ENCODE measurements around the gene SCN9A.
"Not testable (repeated sequence)": the region's sequence is repeated elsewhere in the genome, so short reads cannot be mapped to it uniquely, and the experiment has no call there.

Gene SCN9A

DNA sequence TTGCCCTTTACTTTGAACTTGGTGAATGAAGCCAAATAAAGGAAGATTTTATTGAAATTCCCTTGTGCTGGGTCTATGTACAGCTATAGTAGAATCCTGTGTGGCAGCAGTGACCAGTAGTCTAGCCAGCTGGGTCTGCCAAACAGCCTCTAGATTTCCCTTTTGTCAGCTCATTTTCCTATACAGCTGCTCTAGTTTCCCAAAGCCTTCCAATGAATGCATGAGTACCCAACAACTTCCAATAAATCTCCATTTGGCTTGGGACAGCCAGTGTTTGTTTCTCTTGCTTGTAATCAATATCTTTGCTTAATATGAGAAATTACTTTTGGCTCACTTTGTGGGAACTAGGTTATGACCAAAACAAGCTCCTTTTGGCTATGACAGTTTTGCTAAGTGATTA, 43.6 kb downstream of the SCN9A start:
- no peak for DNase-seq

DNA sequence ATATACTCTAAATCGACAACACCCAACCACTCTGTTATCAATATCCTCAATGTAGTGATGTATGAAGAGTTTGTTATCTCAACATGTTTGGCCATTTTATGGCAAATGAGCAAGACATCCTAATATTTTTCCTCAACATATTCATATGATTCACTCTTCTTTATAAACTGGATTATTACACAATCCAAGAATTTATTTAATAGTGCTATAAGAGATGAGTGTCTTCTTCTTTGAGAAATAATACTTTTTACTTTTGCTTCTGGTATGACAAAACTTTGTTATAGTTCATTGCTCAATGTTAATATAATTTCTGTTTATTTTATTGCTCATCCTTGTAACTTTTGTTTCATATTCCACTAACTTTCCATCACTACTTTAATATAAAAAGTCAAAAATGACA, 44.3 kb downstream of the SCN9A start:
- DNase-seq = no peak

DNA sequence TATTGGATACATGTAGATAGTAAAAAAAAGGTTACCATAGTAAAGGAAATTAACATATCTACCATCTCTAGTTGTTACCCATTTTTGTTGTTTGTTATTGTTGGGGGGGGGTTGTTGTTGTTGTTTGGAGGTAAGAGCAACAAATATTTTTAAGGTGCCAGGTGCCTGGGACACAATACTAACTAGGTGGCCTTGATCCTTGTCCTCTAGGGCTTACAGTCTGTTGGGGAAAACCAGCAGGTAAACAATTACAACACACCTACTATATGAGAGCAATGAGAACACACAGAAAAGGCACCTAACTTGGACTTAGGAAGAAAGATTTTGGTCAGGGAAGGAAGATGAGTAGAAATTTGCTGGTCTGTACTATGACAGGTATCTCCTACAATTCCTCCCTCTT, 46.3 kb downstream of the SCN9A start:
- no peak for DNase-seq

DNA sequence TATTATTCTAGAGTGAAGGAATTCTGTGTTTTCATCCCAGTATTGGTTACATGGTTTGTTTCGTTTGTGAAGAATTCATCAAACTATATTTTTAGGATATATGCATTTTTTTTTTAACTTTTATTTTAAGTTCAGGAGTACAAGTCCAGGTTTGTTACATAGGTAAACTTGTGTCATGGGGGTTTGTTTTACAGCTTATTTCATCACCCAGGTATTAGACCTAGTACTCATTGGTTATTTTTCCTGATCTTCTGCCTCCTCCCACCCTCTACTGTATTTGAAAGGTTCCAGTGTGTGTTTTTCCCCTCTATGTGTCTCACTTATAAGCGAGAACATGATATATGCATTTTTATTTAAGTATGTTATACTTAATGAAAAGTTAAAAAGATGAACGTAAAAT, 47.6 kb downstream of the SCN9A start:
- DNase-seq = no peak

DNA sequence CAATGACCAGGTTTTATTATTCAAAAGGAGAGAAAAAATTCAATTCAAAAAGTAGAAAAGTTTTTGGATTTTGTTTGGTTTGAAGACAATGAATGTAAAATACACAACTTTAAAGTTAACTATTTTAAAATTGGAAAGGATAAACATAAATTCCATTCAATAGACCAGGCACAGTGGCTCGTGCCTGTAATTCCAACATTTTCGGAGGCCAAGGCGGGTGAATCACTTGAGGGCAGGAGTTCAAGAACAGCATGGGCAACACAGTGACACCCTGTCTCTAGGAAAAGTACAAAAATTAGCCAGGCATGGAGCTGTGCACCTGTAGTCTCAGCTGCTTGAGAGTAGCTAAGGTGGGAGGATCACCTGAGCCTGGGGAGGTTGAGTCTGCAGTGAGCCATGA, 54.7 kb downstream of the SCN9A start:
- no peak for DNase-seq

DNA sequence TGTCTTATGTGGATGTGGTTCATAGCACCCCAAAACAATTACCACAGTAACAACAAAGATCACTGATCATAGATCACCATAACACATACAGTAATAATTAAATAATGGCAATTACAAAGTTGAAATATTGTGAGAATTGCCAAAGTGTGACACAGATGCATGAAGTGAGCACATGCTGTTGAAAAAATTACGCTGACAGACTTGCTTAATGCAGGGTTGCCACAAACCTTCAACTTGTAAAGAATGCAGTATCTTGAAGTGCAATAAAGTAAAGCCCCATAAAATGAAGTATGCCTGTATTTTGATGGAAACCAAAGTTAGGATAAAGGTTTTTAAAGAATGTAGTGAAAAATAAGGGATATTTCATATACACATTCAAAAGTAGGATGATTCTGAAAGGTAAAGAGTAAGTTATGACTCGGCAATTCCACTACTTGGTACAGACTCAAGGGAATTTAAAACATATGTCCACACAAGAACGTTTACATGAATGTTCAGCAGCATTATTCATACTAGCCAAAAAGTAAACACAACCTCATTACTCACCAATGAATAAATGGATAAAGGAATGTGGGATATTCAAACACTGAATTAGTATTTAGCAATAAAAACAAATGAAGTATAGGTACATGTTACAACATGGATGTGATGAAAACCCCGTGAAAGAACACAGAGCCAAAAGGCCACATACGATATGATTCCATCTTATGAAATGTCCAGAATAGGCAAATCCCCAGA, 61.6 kb downstream of the SCN9A start:
- DNase-seq = no peak

DNA sequence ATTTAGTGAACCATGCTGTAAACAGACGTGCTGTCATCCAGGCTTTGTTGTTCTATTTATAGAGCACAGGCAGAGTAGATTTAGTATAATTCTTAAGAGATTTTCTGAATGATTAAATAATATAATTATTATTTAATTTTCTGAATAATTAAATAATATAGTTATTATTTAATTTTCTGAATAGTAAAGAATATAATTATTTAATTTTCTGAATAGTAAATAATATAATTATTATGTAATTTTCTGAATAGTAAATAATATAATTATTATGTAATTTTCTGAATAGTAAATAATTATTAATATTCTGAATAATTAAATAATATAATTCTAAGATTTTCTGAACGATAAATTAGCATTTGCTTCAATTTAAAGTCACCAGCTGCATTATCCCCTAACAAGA, 62.9 kb downstream of the SCN9A start:
- DNase-seq = not testable (repeated sequence)

DNA sequence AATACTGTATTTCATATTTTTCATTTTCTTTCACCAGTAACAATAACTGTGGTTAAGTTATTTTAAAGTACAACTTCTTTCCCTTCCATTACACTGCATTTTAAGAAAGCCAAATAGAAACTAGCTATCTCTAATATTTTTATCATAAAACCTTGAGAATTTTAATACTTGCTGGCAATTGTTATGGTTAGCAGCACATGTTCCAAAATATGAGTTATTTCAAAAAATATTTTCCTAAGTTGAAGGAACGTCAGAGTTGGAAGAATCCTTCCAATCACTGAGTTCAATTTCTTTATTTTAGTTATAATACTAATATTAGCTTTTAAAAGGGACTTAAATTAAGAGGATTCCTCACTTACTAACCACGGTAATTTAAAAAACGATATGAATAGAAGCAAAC, 68.4 kb downstream of the SCN9A start:
- DNase-seq = no peak

DNA sequence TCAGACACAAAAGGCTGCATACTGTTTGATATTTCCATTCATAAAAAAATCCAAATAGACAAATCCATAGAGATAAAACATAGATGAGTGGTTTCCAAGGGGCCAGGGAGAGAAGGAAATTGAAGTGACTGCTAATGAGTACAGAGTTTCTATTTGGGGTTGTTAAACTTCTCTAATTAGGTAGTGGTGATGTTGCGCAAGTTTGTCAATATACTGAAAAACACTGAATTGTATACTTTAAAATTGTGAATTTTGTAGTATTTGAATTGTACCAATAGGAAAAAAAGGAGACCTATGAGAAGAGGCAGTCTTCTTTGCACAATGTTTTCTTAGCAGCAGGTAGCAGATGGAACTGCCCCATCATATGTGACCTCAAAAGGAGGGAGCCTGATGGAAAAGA, 71.1 kb downstream of the SCN9A start:
- DNase-seq = no peak

DNA sequence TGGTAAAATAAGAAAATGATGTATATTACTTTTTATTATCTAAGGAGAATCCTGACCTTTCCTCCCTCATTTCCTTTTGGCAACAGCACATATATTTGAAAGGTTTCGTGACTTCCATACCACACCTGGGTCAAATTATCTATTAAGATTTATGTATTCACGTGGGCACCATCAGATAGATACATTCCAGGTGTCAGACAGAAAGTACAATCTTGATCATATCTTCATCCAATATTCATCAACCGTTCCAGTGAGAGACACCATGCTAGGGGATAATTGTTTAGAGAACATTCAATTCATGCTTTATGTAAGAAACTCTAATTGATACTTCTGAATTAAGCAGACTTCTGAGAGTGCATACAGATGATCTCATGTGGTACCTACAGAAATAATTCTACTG, 73.7 kb downstream of the SCN9A start:
- no peak for DNase-seq

DNA sequence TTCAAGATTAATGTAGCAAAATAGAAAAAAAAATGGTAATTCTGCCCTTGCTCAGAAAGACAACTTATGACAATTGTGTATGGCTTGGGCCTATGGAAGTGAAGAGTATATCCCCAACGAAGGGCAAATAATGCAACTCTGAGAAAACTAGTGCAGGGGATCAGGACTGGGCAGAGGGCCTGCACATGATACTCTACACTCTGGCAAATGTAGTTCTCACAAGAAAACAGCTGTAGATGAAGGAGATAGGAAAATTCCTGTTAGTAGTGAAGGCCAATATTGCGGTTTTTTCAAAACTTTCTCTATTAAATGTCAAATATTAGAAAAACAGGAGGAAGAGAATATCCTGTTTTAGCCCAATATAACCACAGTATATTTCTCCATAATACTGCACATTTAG, 77.8 kb downstream of the SCN9A start:
- no peak for DNase-seq

DNA sequence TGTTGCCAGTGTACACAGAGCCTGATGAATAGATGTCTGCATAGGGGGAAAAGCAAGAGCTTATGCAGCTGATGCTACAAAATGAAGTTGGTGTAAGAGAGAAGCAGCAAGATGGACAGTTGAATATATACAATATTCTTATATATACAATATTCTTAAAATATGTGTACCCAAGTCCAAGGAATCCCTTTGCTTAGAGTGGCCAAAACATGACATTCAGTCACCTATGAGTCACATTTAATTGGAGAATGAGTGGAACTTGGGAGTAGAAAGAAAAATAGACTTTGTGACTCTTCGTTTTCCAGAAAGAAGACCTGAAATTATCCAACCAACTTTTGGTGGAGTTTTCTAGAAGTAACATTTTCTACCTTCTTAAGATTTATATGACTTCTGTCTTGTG, 81.8 kb downstream of the SCN9A start:
- DNase-seq = no peak

DNA sequence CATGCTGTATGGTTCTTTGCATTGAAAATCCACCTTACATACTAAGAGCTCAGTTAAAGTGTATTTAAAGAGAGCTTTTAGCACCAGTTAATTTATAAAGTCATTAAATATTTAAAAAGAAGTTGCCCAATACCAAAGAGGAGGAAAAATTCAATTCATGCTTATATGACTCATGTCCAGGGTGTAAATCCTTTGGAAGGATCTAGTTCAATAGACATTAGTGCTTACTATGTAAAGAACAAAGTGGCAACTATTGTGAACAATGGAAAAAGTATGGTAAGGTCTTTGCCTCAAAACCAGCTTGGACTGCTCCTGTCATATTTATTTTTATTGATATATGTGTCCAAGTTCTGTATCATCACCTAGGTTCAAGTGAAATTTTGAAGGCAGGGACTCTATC, 90.5 kb downstream of the SCN9A start:
- DNase-seq = no peak

DNA sequence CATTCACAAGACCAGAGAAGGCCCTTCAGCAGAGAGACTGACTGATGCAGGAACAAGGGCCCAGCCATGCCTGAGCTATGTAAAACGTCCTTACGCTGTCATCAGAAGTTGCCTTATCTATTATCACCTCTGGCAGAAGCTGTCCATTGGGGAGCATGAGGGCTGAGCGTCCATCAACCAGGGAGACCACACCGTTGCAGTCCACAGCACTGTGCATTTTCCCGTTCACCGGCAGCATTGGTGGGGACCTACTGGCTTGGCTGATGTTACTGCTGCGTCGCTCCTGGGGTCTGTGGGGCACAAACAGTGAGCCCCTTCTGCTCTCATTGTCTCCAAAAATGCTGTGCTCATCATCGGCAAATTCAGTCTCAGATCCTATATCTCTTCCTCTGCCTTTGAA, 91.4 kb downstream of the SCN9A start:
- no peak for DNase-seq

DNA sequence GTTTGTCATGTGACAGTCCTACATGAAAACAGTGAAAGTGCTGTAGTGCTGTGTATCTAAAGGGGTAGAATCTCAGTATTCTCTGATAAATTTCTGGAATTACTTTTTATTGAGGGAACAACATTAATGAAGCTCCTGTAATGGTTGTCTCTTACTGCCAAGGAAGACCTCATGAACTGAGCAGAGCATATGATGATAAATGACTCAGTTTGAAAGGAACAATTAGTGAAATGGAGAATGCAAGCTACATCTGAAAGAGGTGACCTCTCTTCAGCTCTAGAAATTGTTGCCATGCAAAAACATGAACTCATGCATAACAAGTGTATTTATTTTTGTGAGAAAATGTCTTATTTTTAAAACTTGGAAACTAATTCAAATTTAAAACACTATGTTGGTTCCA, 93.6 kb downstream of the SCN9A start:
- DNase-seq = no peak

DNA sequence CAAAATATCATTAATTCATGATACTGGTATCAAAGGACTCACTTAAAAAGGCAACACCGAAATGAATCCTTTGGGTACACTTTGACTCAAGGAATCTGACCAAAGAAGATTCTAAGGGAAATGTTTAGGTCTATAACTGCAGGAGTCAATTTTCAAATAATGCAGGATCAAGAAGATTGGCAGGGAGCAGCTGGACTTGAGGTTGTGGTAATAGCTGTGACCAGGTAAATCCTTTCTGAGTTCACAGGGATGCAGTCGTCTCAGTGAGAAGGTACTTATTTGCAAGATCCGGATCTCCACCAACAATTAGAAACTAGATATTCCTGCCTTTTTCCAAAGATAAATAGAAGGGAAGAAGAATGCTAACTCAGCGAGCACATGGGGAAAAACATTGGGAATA, 96.9 kb downstream of the SCN9A start:
- DNase-seq = no peak

DNA sequence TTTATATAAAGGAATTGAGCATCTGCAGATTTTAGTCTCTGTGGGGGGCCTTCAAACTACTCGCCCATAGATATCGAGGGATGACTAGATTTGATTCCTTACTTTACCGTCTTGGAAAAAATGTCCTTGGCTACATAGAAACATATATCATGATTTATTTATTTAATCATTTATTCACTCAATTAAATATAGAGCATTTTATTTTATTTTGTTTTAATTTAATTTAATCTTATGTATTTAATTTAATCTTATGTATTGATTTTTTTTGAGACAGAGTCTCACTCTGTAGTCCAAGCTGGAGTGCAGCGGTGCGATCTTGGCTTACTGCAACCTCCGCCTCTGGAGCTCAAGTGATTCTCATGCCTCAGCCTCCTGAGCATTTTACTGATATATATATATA, 105.4 kb downstream of the SCN9A start:
- no peak for DNase-seq

DNA sequence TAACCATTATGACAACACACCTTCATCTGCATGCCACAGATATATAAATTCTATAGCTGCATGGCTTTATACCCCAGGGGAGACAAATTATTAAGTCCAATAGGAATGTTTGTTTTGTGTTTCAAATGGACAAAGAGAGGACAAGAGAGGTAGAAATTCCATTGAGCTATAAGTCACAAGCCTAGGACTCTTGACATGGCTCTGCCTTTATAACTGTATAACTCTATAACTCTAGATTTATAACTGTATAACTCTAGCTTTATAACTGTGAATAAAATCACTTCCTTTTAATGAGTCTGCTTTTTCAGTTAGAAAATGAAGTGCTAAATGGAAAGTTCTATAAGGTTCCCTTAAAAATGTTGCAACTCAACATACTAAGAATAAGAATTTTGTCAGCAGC, 106.4 kb downstream of the SCN9A start:
- DNase-seq = no peak

DNA sequence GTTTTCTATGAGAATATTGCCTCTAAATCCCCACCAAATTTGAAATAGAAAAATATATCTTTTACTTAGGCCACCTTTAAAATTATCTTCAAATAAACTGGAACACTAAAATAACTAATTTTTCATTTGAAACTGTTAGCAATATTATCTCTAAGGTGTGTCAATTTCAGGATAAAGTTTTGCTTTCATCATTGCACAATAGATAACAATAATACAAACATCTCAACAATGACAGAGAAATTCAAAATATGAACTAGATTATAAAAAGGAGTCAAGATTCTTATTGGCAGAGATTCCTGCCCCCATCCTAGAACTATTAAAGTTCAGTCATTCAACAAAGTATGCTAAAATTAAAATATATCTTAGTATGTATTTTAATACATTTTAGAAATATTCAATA, 117.9 kb downstream of the SCN9A start:
- no peak for DNase-seq

DNA sequence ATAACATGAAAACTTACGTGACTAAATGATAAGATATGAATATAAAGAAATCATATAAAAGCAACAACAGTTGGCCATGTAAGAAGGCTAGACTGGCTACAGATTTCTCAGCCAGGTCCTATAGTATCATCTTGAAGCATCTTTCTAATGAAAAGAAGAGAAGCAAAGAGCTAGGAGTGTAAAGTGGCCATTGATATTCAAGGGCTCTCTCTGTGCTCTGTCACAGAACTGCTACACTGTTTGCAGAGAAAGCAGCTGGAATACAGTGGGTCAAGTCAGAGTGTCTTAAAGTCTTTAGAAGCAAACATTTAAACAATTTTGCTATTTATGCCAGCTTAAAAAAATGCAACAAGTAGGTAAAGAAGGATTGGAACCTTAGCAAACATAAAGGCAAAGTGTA, 118.8 kb downstream of the SCN9A start:
- DNase-seq = no peak

DNA sequence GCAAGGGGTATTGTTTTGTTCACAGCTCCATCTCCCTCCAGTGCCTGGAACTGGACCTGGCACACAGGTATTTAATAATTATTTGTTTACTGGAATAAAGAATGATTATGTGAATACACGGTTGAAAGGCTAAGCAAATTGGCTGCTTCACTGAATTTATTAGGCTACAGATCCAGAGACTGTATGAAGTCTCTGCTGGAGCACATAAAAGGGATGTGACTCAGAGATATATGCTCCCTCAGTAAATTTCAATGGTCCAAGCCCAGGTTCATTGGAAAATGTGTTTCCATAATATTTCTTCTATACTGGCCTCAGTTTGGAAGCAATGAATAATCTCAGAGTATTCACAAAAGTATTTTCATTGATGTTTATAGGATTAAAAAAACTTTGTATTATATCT, 126.4 kb downstream of the SCN9A start:
- no peak for DNase-seq

DNA sequence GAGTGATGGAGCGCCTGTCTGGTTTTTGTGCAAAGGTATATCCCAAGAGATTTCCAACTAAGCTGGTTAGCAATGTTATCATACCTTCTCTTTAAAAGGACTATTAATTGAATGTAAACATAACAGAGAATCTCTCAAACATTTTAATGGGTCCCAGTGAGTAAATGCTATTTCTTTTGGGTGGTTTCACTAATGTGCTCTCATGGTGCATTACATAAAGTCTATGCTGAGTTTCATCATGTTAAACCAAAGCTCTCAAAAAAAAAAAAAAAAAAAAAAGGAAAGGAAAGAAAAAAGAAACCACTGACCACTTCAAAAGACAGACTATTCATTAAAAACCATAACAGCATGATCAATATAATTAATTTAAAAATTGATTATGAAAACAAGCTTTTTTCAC, 128.8 kb downstream of the SCN9A start:
- DNase-seq = no peak

DNA sequence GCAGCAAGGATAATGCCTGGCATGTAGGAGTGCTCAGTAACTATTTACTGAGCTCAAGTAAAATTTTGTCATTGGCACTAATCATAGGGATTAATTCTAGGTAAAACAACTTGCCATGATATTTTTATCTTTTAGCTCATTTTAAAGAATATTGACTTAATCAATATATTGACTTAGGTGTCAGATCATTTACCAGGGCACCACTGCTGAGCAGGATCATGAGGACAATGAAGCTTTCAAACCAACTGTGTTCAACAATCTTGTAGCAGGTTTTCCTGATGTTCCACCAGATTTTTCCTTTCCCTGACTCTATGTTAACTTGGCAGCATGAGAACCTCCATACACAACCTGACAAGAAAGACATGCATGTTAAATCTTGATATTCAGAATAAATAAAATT, 133.4 kb downstream of the SCN9A start:
- DNase-seq = no peak

DNA sequence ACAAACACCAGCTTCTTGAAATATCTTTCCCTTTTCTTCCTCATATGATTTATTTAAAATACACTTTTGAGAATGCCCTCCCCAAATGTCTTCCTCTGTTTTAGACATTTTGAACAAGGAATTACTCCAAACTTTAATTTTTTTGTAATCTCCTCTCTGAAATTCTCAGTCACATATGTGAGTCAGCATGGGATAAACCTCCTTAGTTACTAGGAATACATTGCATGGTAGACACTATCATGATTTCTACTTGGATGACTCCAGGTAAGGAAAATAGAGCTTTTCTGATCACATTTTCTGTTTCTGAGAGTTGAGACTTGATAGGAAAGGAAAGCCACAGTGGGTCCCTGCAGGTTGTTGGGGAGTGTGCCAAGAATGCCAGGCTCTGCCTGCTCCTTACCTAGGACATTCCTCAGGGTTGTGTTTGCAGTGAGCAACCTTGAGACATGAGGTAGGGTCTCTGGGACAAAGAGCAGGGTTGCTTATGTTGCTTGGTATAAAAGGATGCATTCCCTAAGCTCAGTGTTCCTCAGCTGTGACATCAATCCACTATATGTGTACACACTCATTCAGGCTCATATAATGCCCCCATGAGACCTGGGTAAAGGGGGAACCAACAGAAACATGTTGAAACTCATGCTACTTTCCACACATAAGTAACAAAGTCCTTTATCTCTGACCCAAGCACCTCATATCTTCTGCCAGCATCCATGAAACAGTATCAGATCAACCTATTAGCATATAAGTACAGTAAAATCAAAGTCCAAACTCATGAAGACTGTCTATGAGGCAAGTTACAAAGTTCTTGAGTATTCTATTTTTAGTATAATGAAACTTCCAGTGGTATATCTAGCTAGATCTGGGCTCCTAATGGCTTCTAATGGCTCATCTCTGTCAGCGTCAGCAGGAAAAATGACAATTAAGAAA, 135.1 kb downstream of the SCN9A start:
- no peak for DNase-seq

DNA sequence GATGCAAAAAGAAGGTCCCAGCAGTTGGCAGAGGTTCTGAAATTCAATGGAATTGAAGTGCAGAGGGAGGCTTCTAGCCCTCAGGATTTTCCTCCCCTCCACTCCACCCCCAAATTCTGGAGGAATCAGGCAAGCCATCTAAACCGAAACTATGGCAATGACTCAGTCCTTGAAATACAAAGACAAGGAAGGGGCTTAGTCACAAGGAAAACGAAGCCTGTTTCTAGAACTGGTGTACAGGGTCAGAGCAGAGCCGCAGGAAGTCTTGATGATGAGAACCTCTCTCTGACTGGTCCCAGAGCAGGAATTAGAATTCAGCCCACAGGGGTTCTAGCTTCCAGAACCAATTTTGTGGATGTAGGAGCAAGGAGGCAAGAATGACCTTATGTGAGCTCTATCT, 136.2 kb downstream of the SCN9A start:
- no peak for DNase-seq

Data from NCI-H187 (cell line).